ENCODE results near the gene DIRAS1. TPM values are rescaled to one million over a fixed set of nuclear protein-coding genes. Genes with fewer than 3 reads are reported as not detected.

The DIRAS1 gene
- total and polyA plus RNA-seq, 4 experiments from 2014 or later = not detected

DNA sequence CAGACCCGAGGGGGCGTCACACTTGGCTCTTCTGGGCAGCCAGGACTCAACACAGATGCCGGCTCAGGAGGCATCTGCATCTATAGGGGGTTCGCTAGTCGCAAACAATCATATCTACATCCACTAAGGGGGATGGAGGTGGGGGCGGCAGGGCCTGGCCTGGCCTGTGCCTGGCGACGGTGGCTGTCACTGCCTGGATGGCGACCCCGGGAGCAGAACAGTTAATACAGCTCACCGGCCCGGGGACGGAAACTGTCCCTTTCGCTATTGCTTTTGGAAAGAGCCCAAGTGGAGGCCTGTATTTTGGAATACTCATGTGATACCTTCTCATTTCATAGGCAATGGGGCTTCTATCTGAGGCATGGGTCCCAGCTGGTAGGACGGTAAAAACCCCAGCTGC lies 44.2 kb upstream of the DIRAS1 start:
- Histone ChIP-seq H3K9me3 (ENCODE audit: control insufficient read depth in 1 of 2, low read length in 2 of 2) (no peaks in the 10 kb centered on the region), H3K4me1 (ENCODE audit: insufficient read depth, low read length) (no peaks in the 10 kb centered on the region), H3K27me3 (ENCODE audit: insufficient read depth, low read length) (no peaks in the 10 kb centered on the region), H3K27ac (ENCODE audit: low read depth, low read length) (no peak overlapping the region), H3K4me3 (ENCODE audit: low read length in 2 of 2) (no peak overlapping the region), H3K36me3 (ENCODE audit: insufficient read depth, low read length) (peaks cover 24% of the 10 kb centered on the region)
- intact Hi-C loops (cut with micrococcal nuclease) = no loop called here
- no peak for DNase-seq
- Mint-ChIP-seq H3K27me3 (no peaks in the 10 kb centered on the region), H3K36me3 (peaks cover 11 to 28% of the 10 kb centered on the region in 2 donors), H3K9me3 (no peaks in the 10 kb centered on the region), H3K4me1 (peaks cover 0 to 3% (median 0%) of the 10 kb centered on the region in 4 donors), H3K27ac (no peak overlapping the region), H3K4me3 (no peak overlapping the region)
- POLR2A ChIA-PET (ENCODE audit: partially characterized antibody) = no interaction called here
- CTCF ChIA-PET (ENCODE audit: partially characterized antibody) = no interaction called here

DNA sequence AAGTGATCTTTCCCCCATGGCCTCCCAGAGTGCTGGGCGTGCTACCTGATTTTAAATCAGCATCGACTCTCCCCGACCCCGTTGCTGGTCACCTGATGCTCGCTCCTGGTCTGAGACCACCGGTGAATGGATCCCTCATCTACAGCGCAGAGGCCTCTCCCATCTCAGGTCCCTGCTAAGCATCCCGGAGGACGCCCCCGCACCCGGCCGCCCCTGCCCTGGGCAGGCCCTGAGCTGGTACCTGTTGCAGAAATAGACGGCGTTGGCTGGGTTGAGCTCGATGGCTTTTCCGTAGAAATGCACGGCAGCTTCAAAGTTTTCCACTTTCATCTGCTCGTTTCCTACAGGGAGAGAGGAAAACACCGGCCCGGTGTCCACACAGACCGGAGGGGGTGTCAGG lies 43.8 kb upstream of the DIRAS1 start:
- Histone ChIP-seq H3K4me3 (ENCODE audit: low read length in 2 of 2) (no peak overlapping the region), H3K36me3 (ENCODE audit: insufficient read depth, low read length) (peaks cover 24% of the 10 kb centered on the region), H3K9me3 (ENCODE audit: control insufficient read depth in 1 of 2, low read length in 2 of 2) (no peaks in the 10 kb centered on the region), H3K27me3 (ENCODE audit: insufficient read depth, low read length) (no peaks in the 10 kb centered on the region), H3K4me1 (ENCODE audit: insufficient read depth, low read length) (no peaks in the 10 kb centered on the region), H3K27ac (ENCODE audit: low read depth, low read length) (no peak overlapping the region)
- intact Hi-C loops (cut with micrococcal nuclease) = no loop called here
- no peaks in the 10 kb centered on the region for H3K9me3 Mint-ChIP-seq
- H3K27ac Mint-ChIP-seq = no peak overlapping the region
- H3K27me3 Mint-ChIP-seq = no peaks in the 10 kb centered on the region
- H3K4me1 Mint-ChIP-seq = peaks cover 0 to 3% (median 0%) of the 10 kb centered on the region in 4 donors
- no peak for DNase-seq
- ChIA-PET POLR2A (ENCODE audit: partially characterized antibody) (no interaction called here), CTCF (ENCODE audit: partially characterized antibody) (no interaction called here)
- no peak overlapping the region for H3K4me3 Mint-ChIP-seq
- H3K36me3 Mint-ChIP-seq = peaks cover 11 to 31% of the 10 kb centered on the region in 2 donors

DNA sequence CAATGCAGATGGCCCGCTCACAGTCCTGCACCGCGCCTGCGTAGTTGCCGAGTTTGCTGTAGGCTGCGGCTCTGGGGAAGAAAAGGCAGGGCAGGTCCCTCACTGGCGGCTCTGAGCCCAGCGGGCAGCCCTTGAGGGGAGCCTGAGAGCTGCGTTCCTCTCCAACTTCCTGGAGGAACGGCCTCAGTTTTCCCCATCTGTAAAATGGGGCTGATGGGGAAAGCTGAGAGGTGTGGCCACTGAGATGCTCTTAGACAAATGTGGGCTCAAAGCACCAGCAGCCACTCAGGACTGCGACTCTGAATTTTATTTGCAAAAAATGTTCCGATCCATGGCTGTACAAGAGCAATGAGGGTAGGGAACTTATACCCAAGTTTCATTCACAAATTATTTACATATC lies 42.5 kb upstream of the DIRAS1 start:
- Histone ChIP-seq H3K9me3 (ENCODE audit: control insufficient read depth in 1 of 2, low read length in 2 of 2) (no peaks in the 10 kb centered on the region), H3K4me3 (ENCODE audit: low read length in 2 of 2) (no peak overlapping the region), H3K27ac (ENCODE audit: low read depth, low read length) (no peak overlapping the region), H3K27me3 (ENCODE audit: insufficient read depth, low read length) (no peaks in the 10 kb centered on the region), H3K4me1 (ENCODE audit: insufficient read depth, low read length) (peaks cover 5% of the 10 kb centered on the region), H3K36me3 (ENCODE audit: insufficient read depth, low read length) (peaks cover 24% of the 10 kb centered on the region)
- Mint-ChIP-seq H3K9me3 (no peaks in the 10 kb centered on the region), H3K4me1 (peaks cover 0 to 9% (median 3%) of the 10 kb centered on the region in 4 donors), H3K4me3 (no peak overlapping the region), H3K27ac (no peak overlapping the region), H3K36me3 (peaks cover 19 to 38% of the 10 kb centered on the region in 2 donors), H3K27me3 (no peaks in the 10 kb centered on the region)
- DNase-seq = no peak
- ChIA-PET POLR2A (ENCODE audit: partially characterized antibody) (no interaction called here), CTCF (ENCODE audit: partially characterized antibody) (interaction anchor here (1.3 kb wide), 1 partner anchor 12 kb away, joined by 3 read pairs; no protein-coding TSS in a partner anchor)
- intact Hi-C loops (cut with micrococcal nuclease) = no loop called here

- Mint-ChIP-seq H3K4me1 (peaks cover 0 to 10% (median 3%) of the 10 kb centered on the region in 4 donors), H3K9me3 (no peaks in the 10 kb centered on the region), H3K27ac (no peak overlapping the region), H3K27me3 (no peaks in the 10 kb centered on the region), H3K4me3 (no peak overlapping the region), H3K36me3 (peaks cover 21 to 38% of the 10 kb centered on the region in 2 donors)
- POLR2A ChIA-PET (ENCODE audit: partially characterized antibody) = no interaction called here
- Histone ChIP-seq H3K4me1 (ENCODE audit: insufficient read depth, low read length) (peaks cover 5% of the 10 kb centered on the region), H3K9me3 (ENCODE audit: control insufficient read depth in 1 of 2, low read length in 2 of 2) (no peaks in the 10 kb centered on the region), H3K27ac (ENCODE audit: low read depth, low read length) (no peak overlapping the region), H3K4me3 (ENCODE audit: low read length in 2 of 2) (no peak overlapping the region), H3K27me3 (ENCODE audit: insufficient read depth, low read length) (no peaks in the 10 kb centered on the region), H3K36me3 (ENCODE audit: insufficient read depth, low read length) (peaks cover 21% of the 10 kb centered on the region)
- DNase-seq = no peak
- CTCF ChIA-PET (ENCODE audit: partially characterized antibody) = no interaction called here
- intact Hi-C loops (cut with micrococcal nuclease) = no loop called here
These were observed 41.8 kb upstream of the DIRAS1 start for GRCh38 chr19:2762783-2763496.

DNA sequence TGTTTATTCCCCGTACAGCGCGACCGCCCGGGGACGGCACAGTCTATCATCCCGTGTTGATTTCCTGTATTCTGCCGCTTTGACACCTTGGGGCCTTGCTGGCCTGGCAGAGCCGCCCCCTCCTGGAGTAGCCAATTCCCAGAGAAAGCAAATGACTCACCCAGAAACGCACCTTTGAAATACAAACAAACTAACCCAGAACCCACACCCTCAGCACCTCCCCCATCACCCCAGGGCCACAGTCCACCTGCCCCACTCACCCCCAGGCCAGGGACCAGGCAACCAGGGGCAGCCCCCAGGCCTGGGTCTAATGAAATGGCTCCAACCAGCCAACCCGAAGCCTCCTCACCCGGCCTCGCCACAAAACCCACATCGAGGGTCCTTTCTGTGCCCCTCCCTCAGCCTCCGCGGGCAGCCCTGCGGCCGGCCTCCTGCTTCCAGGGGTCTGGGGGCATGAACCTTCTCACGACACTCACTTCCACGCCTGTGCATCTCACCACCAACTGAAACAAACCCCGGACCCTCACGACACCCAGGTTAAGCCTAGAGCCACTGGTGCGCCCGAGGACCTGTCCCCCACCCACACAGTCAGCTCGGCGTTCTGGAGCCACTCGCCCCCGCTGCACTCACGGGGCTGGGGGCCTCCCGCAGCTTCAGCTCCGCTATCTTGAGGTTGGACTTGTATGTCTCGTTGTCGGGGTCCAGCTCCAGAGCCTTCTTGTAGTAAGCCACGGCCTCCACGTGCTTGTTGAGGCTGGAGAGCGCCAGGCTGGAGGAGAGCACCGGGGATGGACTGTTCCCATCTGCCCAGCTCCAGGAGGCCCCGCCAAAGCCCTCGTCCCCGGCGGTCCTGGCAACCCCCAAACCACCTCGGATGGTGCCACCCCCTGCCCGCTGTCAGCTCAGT lies 41.0 kb upstream of the DIRAS1 start:
- intact Hi-C loops (cut with micrococcal nuclease) = no loop called here
- Mint-ChIP-seq H3K36me3 (peaks cover 21 to 38% of the 10 kb centered on the region in 2 donors), H3K9me3 (no peaks in the 10 kb centered on the region), H3K4me1 (peaks cover 0 to 10% (median 3%) of the 10 kb centered on the region in 4 donors), H3K4me3 (no peak overlapping the region), H3K27ac (peak overlapping the region in 1 of 7 donors; percentile 32), H3K27me3 (no peaks in the 10 kb centered on the region)
- no peak for DNase-seq
- Histone ChIP-seq H3K27ac (ENCODE audit: low read depth, low read length) (no peak overlapping the region), H3K27me3 (ENCODE audit: insufficient read depth, low read length) (no peaks in the 10 kb centered on the region), H3K4me3 (ENCODE audit: low read length in 2 of 2) (no peak overlapping the region), H3K36me3 (ENCODE audit: insufficient read depth, low read length) (peaks cover 17% of the 10 kb centered on the region), H3K9me3 (ENCODE audit: control insufficient read depth in 1 of 2, low read length in 2 of 2) (no peaks in the 10 kb centered on the region), H3K4me1 (ENCODE audit: insufficient read depth, low read length) (peaks cover 5% of the 10 kb centered on the region)
- POLR2A ChIA-PET (ENCODE audit: partially characterized antibody) = no interaction called here
- CTCF ChIA-PET (ENCODE audit: partially characterized antibody) = no interaction called here

GRCh38 chr19:2761309-2761677 lies 40.1 kb upstream of the DIRAS1 start:
- Histone ChIP-seq H3K27me3 (ENCODE audit: insufficient read depth, low read length) (no peaks in the 10 kb centered on the region), H3K4me3 (ENCODE audit: low read length in 2 of 2) (no peak overlapping the region), H3K9me3 (ENCODE audit: control insufficient read depth in 1 of 2, low read length in 2 of 2) (no peaks in the 10 kb centered on the region), H3K27ac (ENCODE audit: low read depth, low read length) (no peak overlapping the region), H3K36me3 (ENCODE audit: insufficient read depth, low read length) (peaks cover 12% of the 10 kb centered on the region), H3K4me1 (ENCODE audit: insufficient read depth, low read length) (peaks cover 5% of the 10 kb centered on the region)
- Mint-ChIP-seq H3K9me3 (no peaks in the 10 kb centered on the region), H3K27me3 (no peaks in the 10 kb centered on the region), H3K4me1 (peaks cover 0 to 10% (median 3%) of the 10 kb centered on the region in 4 donors), H3K36me3 (peaks cover 23 to 35% of the 10 kb centered on the region in 2 donors), H3K27ac (no peak overlapping the region), H3K4me3 (no peak overlapping the region)
- POLR2A ChIA-PET (ENCODE audit: partially characterized antibody) = no interaction called here
- intact Hi-C loops (cut with micrococcal nuclease) = no loop called here
- DNase-seq = no peak
- CTCF ChIA-PET (ENCODE audit: partially characterized antibody) = no interaction called here

DNA sequence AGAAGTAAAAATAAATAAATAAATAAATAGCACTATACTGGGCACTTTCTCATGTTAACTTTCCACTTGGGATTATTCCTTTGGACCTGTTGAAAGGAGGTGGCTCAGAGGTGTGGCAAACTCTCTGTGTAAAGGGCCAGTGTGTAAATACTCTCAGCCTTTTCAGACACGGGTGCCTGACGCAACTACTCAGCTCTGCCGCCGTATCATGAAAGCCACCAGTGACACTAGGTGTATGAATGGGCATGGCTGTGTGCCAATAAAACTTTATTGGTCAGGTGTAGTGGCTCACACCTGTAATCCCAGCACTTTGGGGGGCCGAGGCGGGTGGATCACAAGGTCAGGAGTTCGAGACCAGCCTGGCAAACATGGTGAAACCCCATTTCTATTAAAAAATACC lies 38.8 kb upstream of the DIRAS1 start:
- Histone ChIP-seq H3K36me3 (ENCODE audit: insufficient read depth, low read length) (peaks cover 5% of the 10 kb centered on the region), H3K27me3 (ENCODE audit: insufficient read depth, low read length) (no peaks in the 10 kb centered on the region), H3K4me3 (ENCODE audit: low read length in 2 of 2) (no peak overlapping the region), H3K9me3 (ENCODE audit: control insufficient read depth in 1 of 2, low read length in 2 of 2) (no peaks in the 10 kb centered on the region), H3K27ac (ENCODE audit: low read depth, low read length) (no peak overlapping the region), H3K4me1 (ENCODE audit: insufficient read depth, low read length) (peaks cover 5% of the 10 kb centered on the region)
- peaks cover 33 to 35% of the 10 kb centered on the region in 2 donors for H3K36me3 Mint-ChIP-seq
- peak overlapping the region in 3 of 7 donors; percentile 15 to 46 (median 40) for H3K27ac Mint-ChIP-seq
- no peak for DNase-seq
- ChIA-PET CTCF (ENCODE audit: partially characterized antibody) (interaction anchor here (1.0 kb wide), 1 partner anchor 11 kb away, joined by 3 read pairs; no protein-coding TSS in a partner anchor), POLR2A (ENCODE audit: partially characterized antibody) (no interaction called here)
- peaks cover 0 to 10% (median 3%) of the 10 kb centered on the region in 4 donors for H3K4me1 Mint-ChIP-seq
- no peak overlapping the region for H3K4me3 Mint-ChIP-seq
- no peaks in the 10 kb centered on the region for H3K27me3 Mint-ChIP-seq
- intact Hi-C loops (cut with micrococcal nuclease) = no loop called here
- no peaks in the 10 kb centered on the region for H3K9me3 Mint-ChIP-seq

Data from CD4-positive, alpha-beta memory T cell (primary cell).